ENCODE measurements around the gene CST3. TPM values are rescaled to one million over a fixed set of nuclear protein-coding genes. Genes with fewer than 3 reads are reported as not detected.

CST3 gene
- total and polyA plus RNA-seq, 10 of the 15 experiments (the other 5 are each of a cell fraction or from before 2014, with no cell fraction given) = 11.8 to 127 (median 57.8) TPM

GRCh38 chr20:23644164-23644563 is 6.4 kb upstream of the CST3 start (continued):
- TF ChIP-seq RAD51 (IDR thresholded peaks at IDR 0.05) (no peak), IRF5 (IDR thresholded peaks at IDR 0.05; ENCODE audit: borderline replicate concordance) (no peak), NFXL1 (IDR thresholded peaks at IDR 0.05; ENCODE audit: borderline replicate concordance) (no peak), CHD1 (IDR thresholded peaks at IDR 0.05; ENCODE audit: low read depth, low read length) (no peak), SUZ12 (IDR thresholded peaks at IDR 0.05; ENCODE audit: unreplicated experiment) (no peak), FOXK2 (IDR thresholded peaks at IDR 0.05) (no peak), HDGF (IDR thresholded peaks at IDR 0.05) (no peak), JUNB (IDR thresholded peaks at IDR 0.05) (peak; percentile 98), NRF1 (conservative IDR thresholded peaks at IDR 0.05; ENCODE audit: low read depth, low read length) (no peak), REST (IDR thresholded peaks at IDR 0.05; ENCODE audit: low read depth, low read length) (no peak), FOXM1 (IDR thresholded peaks at IDR 0.05; ENCODE audit: low read depth, low read length) (peak; percentile 89; the same call in 1 of the 2 replicates), RB1 (IDR thresholded peaks at IDR 0.05; ENCODE audit: borderline replicate concordance) (no peak), TARDBP (IDR thresholded peaks at IDR 0.05; ENCODE audit: borderline replicate concordance) (no peak), POLR2AphosphoS2 (IDR thresholded peaks at IDR 0.05; ENCODE audit: low read depth, low read length) (no peak), CEBPB (IDR thresholded peaks at IDR 0.05; ENCODE audit: borderline replicate concordance in 1 of 2, low read depth in 2 of 2, low read length in 2 of 2) (peak in 1 of 2 experiments; percentile 79; a peak in 1 of 4 replicates), ZNF24 (IDR thresholded peaks at IDR 0.05) (no peak), SREBF2 (IDR thresholded peaks at IDR 0.05; ENCODE audit: low read length) (no peak), ATF7 (IDR thresholded peaks at IDR 0.05; ENCODE audit: low read depth) (peak; percentile 69), SRF (IDR thresholded peaks at IDR 0.05; ENCODE audit: low read depth in 2 of 2, low read length in 2 of 2) (no peak), IRF4 (IDR thresholded peaks at IDR 0.05; ENCODE audit: low read depth, low read length) (peak; percentile 46; the same call in 1 of the 2 replicates), BCL3 (IDR thresholded peaks at IDR 0.05; ENCODE audit: borderline replicate concordance, insufficient read depth, low read depth, low read length, poor library complexity, severe bottlenecking) (no peak), ZNF274 (IDR thresholded peaks at IDR 0.05; ENCODE audit: insufficient read depth, insufficient read length) (no peak), MTA3 (IDR thresholded peaks at IDR 0.05; ENCODE audit: borderline replicate concordance, low read length) (no peak)
- TF ChIP-seq, protein P1, sequence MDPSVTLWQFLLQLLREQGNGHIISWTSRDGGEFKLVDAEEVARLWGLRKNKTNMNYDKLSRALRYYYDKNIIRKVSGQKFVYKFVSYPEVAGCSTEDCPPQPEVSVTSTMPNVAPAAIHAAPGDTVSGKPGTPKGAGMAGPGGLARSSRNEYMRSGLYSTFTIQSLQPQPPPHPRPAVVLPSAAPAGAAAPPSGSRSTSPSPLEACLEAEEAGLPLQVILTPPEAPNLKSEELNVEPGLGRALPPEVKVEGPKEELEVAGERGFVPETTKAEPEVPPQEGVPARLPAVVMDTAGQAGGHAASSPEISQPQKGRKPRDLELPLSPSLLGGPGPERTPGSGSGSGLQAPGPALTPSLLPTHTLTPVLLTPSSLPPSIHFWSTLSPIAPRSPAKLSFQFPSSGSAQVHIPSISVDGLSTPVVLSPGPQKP (IDR thresholded peaks at IDR 0.05; ENCODE audit: low read depth, low read length) = no peak
- TF ChIP-seq, protein P2, sequence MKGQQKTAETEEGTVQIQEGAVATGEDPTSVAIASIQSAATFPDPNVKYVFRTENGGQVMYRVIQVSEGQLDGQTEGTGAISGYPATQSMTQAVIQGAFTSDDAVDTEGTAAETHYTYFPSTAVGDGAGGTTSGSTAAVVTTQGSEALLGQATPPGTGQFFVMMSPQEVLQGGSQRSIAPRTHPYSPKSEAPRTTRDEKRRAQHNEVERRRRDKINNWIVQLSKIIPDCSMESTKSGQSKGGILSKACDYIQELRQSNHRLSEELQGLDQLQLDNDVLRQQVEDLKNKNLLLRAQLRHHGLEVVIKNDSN (IDR thresholded peaks at IDR 0.05; ENCODE audit: borderline replicate concordance, extremely low read length, insufficient read depth, low read depth, low read length) = no peak

Measured in GM12878 (cell line).